ENCODE results near the gene C2CD4C.

GRCh38 chr19:389255-389934, 19.6 kb downstream of the C2CD4C start:
- TF ChIP-seq BRF2 (CRISPR knock-in tag; IDR thresholded peaks at IDR 0.05) (no peak), ZSCAN20 (CRISPR knock-in tag; IDR thresholded peaks at IDR 0.05; ENCODE audit: borderline replicate concordance) (no peak), IRF1 (CRISPR knock-in tag; IDR thresholded peaks at IDR 0.05; ENCODE audit: low read depth) (no peak), FOXM1 (CRISPR knock-in tag; IDR thresholded peaks at IDR 0.05) (no peak), MAFF (IDR thresholded peaks at IDR 0.05; ENCODE audit: low read depth, low read length) (no peak), E2F5 (CRISPR knock-in tag; conservative IDR thresholded peaks at IDR 0.05) (no peak), ZNF3 (CRISPR knock-in tag; IDR thresholded peaks at IDR 0.05) (no peak), RBM39 (IDR thresholded peaks at IDR 0.05; ENCODE audit: low read depth, low read length, poor library complexity, severe bottlenecking) (no peak), PTBP1 (IDR thresholded peaks at IDR 0.05; ENCODE audit: low read depth, low read length, poor library complexity, severe bottlenecking) (no peak)
- TF ChIP-seq, protein P1, sequence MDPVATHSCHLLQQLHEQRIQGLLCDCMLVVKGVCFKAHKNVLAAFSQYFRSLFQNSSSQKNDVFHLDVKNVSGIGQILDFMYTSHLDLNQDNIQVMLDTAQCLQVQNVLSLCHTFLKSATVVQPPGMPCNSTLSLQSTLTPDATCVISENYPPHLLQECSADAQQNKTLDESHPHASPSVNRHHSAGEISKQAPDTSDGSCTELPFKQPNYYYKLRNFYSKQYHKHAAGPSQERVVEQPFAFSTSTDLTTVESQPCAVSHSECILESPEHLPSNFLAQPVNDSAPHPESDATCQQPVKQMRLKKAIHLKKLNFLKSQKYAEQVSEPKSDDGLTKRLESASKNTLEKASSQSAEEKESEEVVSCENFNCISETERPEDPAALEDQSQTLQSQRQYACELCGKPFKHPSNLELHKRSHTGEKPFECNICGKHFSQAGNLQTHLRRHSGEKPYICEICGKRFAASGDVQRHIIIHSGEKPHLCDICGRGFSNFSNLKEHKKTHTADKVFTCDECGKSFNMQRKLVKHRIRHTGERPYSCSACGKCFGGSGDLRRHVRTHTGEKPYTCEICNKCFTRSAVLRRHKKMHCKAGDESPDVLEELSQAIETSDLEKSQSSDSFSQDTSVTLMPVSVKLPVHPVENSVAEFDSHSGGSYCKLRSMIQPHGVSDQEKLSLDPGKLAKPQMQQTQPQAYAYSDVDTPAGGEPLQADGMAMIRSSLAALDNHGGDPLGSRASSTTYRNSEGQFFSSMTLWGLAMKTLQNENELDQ (CRISPR knock-in tag; IDR thresholded peaks at IDR 0.05; ENCODE audit: borderline replicate concordance), result no peak
